Measurements from ENCODE around the gene ISLR.

Gene ISLR

GRCh38 chr15:74209997-74210671 lies 36.6 kb downstream of the ISLR start:
- TF ChIP-seq POLR2A (IDR thresholded peaks at IDR 0.05; ENCODE audit: extremely low read depth, insufficient read length) = no peak
- no peak for TF ChIP-seq MYC (IDR thresholded peaks at IDR 0.05; ENCODE audit: low read depth, low read length)
- no peak for TF ChIP-seq MAX (IDR thresholded peaks at IDR 0.05; ENCODE audit: low read depth, low read length)
- TF ChIP-seq CTCF (IDR thresholded peaks at IDR 0.05; ENCODE audit: low read depth, low read length) = no peak
- no peak for DNase-seq (ENCODE audit: low read depth)
- H3K4me3 ChIP-seq (ENCODE audit: low read depth, low read length) = no peak overlapping the region

DNA sequence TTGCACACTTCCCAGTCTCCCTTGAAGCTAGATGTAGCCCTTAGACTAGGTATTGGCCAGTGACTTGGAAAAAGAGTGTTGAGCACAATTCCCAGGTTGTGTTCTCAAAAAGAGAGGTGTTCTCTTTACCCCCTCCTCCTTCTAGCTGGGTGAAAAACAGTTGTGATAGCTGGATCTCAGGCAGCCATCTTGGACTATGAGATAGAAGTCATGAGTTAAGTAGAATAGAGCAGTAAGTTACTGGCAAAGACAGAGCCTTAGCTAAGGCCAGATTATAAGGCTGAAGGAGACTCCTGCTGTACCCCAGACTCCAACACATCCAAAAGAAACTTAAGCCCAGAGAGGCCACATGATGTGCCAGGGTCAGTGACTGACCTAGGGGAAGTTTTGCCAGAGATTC lies 37.2 kb downstream of the ISLR start:
- TF ChIP-seq MAX (IDR thresholded peaks at IDR 0.05; ENCODE audit: low read depth, low read length) (no peak), POLR2A (IDR thresholded peaks at IDR 0.05; ENCODE audit: extremely low read depth, insufficient read length) (no peak), MYC (IDR thresholded peaks at IDR 0.05; ENCODE audit: low read depth, low read length) (no peak), CTCF (IDR thresholded peaks at IDR 0.05; ENCODE audit: low read depth, low read length) (no peak)
- no peak overlapping the region for H3K4me3 ChIP-seq (ENCODE audit: low read depth, low read length)
- no peak for DNase-seq (ENCODE audit: low read depth)

DNA sequence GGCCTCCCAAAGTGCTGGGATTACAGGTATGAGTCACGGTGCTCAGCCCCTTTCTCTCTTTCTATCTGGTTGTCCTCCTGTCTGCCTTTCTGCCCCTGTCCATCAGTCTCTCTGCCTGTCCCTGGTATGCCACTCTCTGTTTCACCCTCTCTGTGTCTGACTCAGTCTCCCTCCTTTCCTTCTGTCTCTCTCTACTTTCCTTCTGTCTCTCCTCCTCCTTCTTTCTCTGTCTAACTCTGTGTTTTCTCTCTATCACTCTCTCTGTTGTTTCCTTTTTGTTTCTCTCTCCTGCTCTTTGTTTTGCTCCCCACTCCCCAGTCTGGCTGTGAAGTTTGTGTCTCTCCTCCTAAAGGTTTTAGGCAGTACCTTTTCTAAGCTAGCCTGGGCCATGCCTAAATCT lies 38.1 kb downstream of the ISLR start:
- no peak for DNase-seq (ENCODE audit: low read depth)
- no peak overlapping the region for H3K4me3 ChIP-seq (ENCODE audit: low read depth, low read length)
- TF ChIP-seq MAX (IDR thresholded peaks at IDR 0.05; ENCODE audit: low read depth, low read length) (no peak), POLR2A (IDR thresholded peaks at IDR 0.05; ENCODE audit: extremely low read depth, insufficient read length) (no peak), CTCF (IDR thresholded peaks at IDR 0.05; ENCODE audit: low read depth, low read length) (no peak), MYC (IDR thresholded peaks at IDR 0.05; ENCODE audit: low read depth, low read length) (no peak)

- no peak overlapping the region for H3K4me3 ChIP-seq (ENCODE audit: low read depth, low read length)
- DNase-seq (ENCODE audit: low read depth) = no peak
- TF ChIP-seq MYC (IDR thresholded peaks at IDR 0.05; ENCODE audit: low read depth, low read length) (no peak), MAX (IDR thresholded peaks at IDR 0.05; ENCODE audit: low read depth, low read length) (no peak), CTCF (IDR thresholded peaks at IDR 0.05; ENCODE audit: low read depth, low read length) (no peak), POLR2A (IDR thresholded peaks at IDR 0.05; ENCODE audit: extremely low read depth, insufficient read length) (no peak)
Measured at GRCh38 chr15:74212494-74212893, 39.0 kb downstream of the ISLR start.

DNA sequence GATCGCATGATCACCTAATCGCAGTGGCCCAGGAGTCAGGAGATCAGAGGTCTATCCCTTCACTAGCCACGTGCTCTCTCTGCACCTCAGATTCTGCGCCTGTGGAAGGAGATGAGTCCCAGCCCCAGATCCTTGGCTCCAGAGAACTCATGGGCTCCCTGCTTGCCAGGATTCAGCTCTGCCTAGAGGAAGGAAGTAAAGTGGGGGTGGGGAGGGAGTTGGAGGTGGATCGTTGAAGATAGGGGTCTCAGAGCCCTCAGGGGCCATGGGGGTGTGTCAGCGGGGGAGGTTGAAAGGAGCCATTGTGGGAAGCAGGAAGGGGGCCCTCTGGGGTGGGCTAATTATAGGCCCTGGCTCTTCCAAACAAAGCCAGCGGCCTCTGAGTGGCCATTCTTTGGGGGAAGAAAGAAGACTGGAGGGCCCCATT lies 40.4 kb downstream of the ISLR start:
- TF ChIP-seq CTCF (IDR thresholded peaks at IDR 0.05; ENCODE audit: low read depth, low read length) (no peak), MAX (IDR thresholded peaks at IDR 0.05; ENCODE audit: low read depth, low read length) (no peak), MYC (IDR thresholded peaks at IDR 0.05; ENCODE audit: low read depth, low read length) (no peak), POLR2A (IDR thresholded peaks at IDR 0.05; ENCODE audit: extremely low read depth, insufficient read length) (no peak)
- no peak overlapping the region for H3K4me3 ChIP-seq (ENCODE audit: low read depth, low read length)
- no peak for DNase-seq (ENCODE audit: low read depth)

Data from NB4 (cell line).